Panc1 (cell line): ENCODE data around the gene CSF1R. TPM values are rescaled to one million over a fixed set of nuclear protein-coding genes. Genes with fewer than 3 reads are reported as not detected.
"Not testable (repeated sequence)": the region's sequence is repeated elsewhere in the genome, so short reads cannot be mapped to it uniquely, and the experiment has no call there.

Experiments
- ATAC-seq: fragments of 200-7000 bp; cut with Tn5 transposase; 2 replicates; pipeline ENCODE4 v1.9.1; 2020; ENCODE audit warnings: mild to moderate bottlenecking, moderate library complexity
- BruUV-seq: library from RNA; stranded (reverse); fragments of 400-500 nt; replicated peaks from 2 replicates; lab custom pipeline; 2021; lab: Mats Ljungman, UMichigan
- CTCF ChIA-PET: fragments of 300-600 bp; sonication (Branson Sonifier 250); formaldehyde crosslinking; loops from one replicate; lab custom pipeline; 2022; ENCODE audit warnings: antibody characterized with exemption; lab: Charles Lee
- POLR2A ChIA-PET: fragments of 300-600 bp; sonication (Branson Sonifier 250); formaldehyde crosslinking; loops from one replicate; lab custom pipeline; 2022; ENCODE audit warnings: antibody characterized with exemption; lab: Charles Lee
- DNase-seq: peaks from one replicate; pipeline ENCODE4 v3.0.0-alpha.2; 2010; ENCODE audit warnings: low read depth, low spot score
- H3K27ac ChIP-seq: 2 replicates; pipeline ENCODE4 v1.5.1; 2011; ENCODE audit warnings: mild to moderate bottlenecking, low read length, inconsistent platforms
- H3K27me3 ChIP-seq: fragments of 200-500 bp; sonication (Bioruptor generic); 2 replicates; pipeline ENCODE4 v1.6.0; 2014; ENCODE audit warnings: low read length, inconsistent platforms; ENCODE audit not compliant: control insufficient read depth, insufficient read depth
- H3K36me3 ChIP-seq: fragments of 200-500 bp; sonication (Bioruptor generic); 2 replicates; pipeline ENCODE4 v1.5.1; 2014; ENCODE audit warnings: inconsistent platforms, mild to moderate bottlenecking, low read length, moderate library complexity; ENCODE audit not compliant: control insufficient read depth, insufficient read depth
- H3K4me1 ChIP-seq: 2 replicates; pipeline ENCODE4 v1.5.1; 2011; ENCODE audit warnings: inconsistent platforms, mild to moderate bottlenecking, low read length, moderate library complexity; ENCODE audit not compliant: control insufficient read depth, insufficient read depth
- H3K4me3 ChIP-seq, 2 experiments: 2 replicates each; pipeline ENCODE4 v1.5.1; 2011 to 2012; ENCODE audit warnings: low read depth in 2 of 2, low read length in 2 of 2, mild to moderate bottlenecking in 2 of 2, inconsistent platforms in 1 of 2, moderate library complexity in 1 of 2
- H3K9me3 ChIP-seq: fragments of 200-500 bp; sonication (Bioruptor generic); 2 replicates; pipeline ENCODE4 v1.5.1; 2014; ENCODE audit warnings: low read depth, mild to moderate bottlenecking, inconsistent platforms, low read length, moderate library complexity; ENCODE audit not compliant: control insufficient read depth, insufficient read depth
- CTCF ChIP-seq: fragments of 450-650 bp; IDR thresholded peaks from 2 replicates; pipeline ENCODE4 v1.5.1; 2017; ENCODE audit warnings: mild to moderate bottlenecking
- POLR2AphosphoS5 ChIP-seq: IDR thresholded peaks from 2 replicates; pipeline ENCODE4 v1.6.1; 2012; ENCODE audit warnings: mild to moderate bottlenecking, low read depth, low read length, moderate library complexity
- REST ChIP-seq, 2 experiments: IDR thresholded peaks; 2 replicates each; pipeline ENCODE4 v1.6.1; 2011 to 2012; ENCODE audit warnings: low read depth in 2 of 2, control low read depth in 1 of 2, low read length in 1 of 2, mild to moderate bottlenecking in 1 of 2, moderate library complexity in 1 of 2; ENCODE audit not compliant: insufficient read depth in 1 of 2
- SIN3A ChIP-seq: IDR thresholded peaks from 2 replicates; pipeline ENCODE4 v1.6.1; 2012; ENCODE audit warnings: low read depth, mild to moderate bottlenecking, low read length, moderate library complexity, borderline replicate concordance; ENCODE audit not compliant: insufficient read depth
- TCF7L2 ChIP-seq: IDR thresholded peaks from 2 replicates; pipeline ENCODE4 v1.6.1; 2011; ENCODE audit warnings: mild to moderate bottlenecking, low read depth, low read length, inconsistent platforms
- in situ Hi-C: cut with HindIII; loops from 2 replicates; pipeline ENCODE4 v1.10.0; 2016; ENCODE audit warnings: low sequenced_read_pairs, low pct_unique_long_range_greater_than_20kb
- intact Hi-C: fragments of 100-400 bp; cut with micrococcal nuclease; formaldehyde crosslinking; loops from one replicate; pipeline ENCODE4 v1.10.0; 2022; ENCODE audit not compliant: unreplicated experiment
- total RNA-seq: library from RNA; stranded (reverse); gene quantifications from one replicate; pipeline ENCODE4 v1.2.1, GENCODE V29; 2021; ENCODE audit not compliant: unreplicated experiment

Gene CSF1R
- total RNA-seq, 1 experiment from 2014 or later, result 0.05 TPM

- no peak for ATAC-seq
- Histone ChIP-seq H3K27me3 (peaks cover 25% of the 10 kb centered on the region; the same call in 1 of the 2 replicates), H3K27ac (no peak overlapping the region), H3K4me1 (no peaks in the 10 kb centered on the region), H3K36me3 (no peaks in the 10 kb centered on the region), H3K4me3 (no peak overlapping the region), H3K9me3 (no peaks in the 10 kb centered on the region)
- intact Hi-C loops, result no loop called here
- CTCF ChIA-PET, result no interaction called here
- POLR2A ChIA-PET, result interaction anchor here (0.6 kb wide), 1 partner anchor 10 kb away, joined by 5 read pairs; no protein-coding TSS in a partner anchor
- no TSS peak for BruUV-seq
- TF ChIP-seq TCF7L2 (no peak), REST (IDR thresholded peaks at IDR 0.05; ENCODE audit: insufficient read depth in 1 of 2, low read depth in 2 of 2, low read length in 1 of 2) (no peak), POLR2AphosphoS5 (no peak), CTCF (no peak), SIN3A (no peak)
- in situ Hi-C loops, result no loop called here
- no peak for DNase-seq
Observed at GRCh38 chr5:150092159-150092787, 5.9 kb upstream of the CSF1R start.

- peaks cover 15% of the 10 kb centered on the region; the same call in 1 of the 2 replicates for H3K27me3 ChIP-seq
- TF ChIP-seq REST (IDR thresholded peaks at IDR 0.05; ENCODE audit: insufficient read depth in 1 of 2, low read depth in 2 of 2, low read length in 1 of 2), result no peak
- ChIA-PET CTCF (no interaction called here), POLR2A (no interaction called here)
- BruUV-seq, result no TSS peak
- ATAC-seq (no peak), DNase-seq (no peak)
- intact Hi-C loops, result no loop called here
- no peaks in the 10 kb centered on the region for H3K36me3 ChIP-seq
- in situ Hi-C loops, result no loop called here
- no peak overlapping the region for H3K27ac ChIP-seq
- no peaks in the 10 kb centered on the region for H3K4me1 ChIP-seq
- H3K4me3 ChIP-seq, result no peak overlapping the region
- no peaks in the 10 kb centered on the region for H3K9me3 ChIP-seq
Observed at GRCh38 chr5:150085191-150085912, 1.0 kb downstream of the CSF1R start.

- CTCF ChIA-PET, H3K4me1 ChIP-seq, ATAC-seq, H3K27me3 ChIP-seq, intact Hi-C loops, H3K4me3 ChIP-seq, H3K27ac ChIP-seq, POLR2A ChIA-PET, BruUV-seq, H3K9me3 ChIP-seq, in situ Hi-C loops, DNase-seq, H3K36me3 ChIP-seq: not testable (repeated sequence)
Observed at GRCh38 chr5:150084754-150085153, 1.6 kb downstream of the CSF1R start.
